CD4-positive, alpha-beta T cell treated with Interleukin-10 for 1 hour (primary cell): ENCODE measurements around the gene TMPRSS7.
"Not testable (repeated sequence)": the region's sequence is repeated elsewhere in the genome, so short reads cannot be mapped to it uniquely, and the experiment has no call there.

ENCODE experiments used
- DNase-seq: peaks from one replicate; pipeline ENCODE4 v3.0.0-alpha.2; 2020

Gene TMPRSS7

GRCh38 chr3:112013058-112013783 lies 21.3 kb upstream of the TMPRSS7 start:
- peak; percentile 62 for DNase-seq

- DNase-seq, result no peak
Observed at GRCh38 chr3:112013784-112014143, 20.8 kb upstream of the TMPRSS7 start.

GRCh38 chr3:112017091-112017490 lies 17.4 kb upstream of the TMPRSS7 start:
- no peak for DNase-seq

GRCh38 chr3:112018712-112019111 lies 15.8 kb upstream of the TMPRSS7 start:
- DNase-seq, result no peak

- no peak for DNase-seq
Observed at GRCh38 chr3:112019716-112020115, 14.8 kb upstream of the TMPRSS7 start.

- no peak for DNase-seq
Observed at GRCh38 chr3:112020674-112021085, 13.9 kb upstream of the TMPRSS7 start.

- DNase-seq, result no peak
Observed at GRCh38 chr3:112027142-112027541, 7.4 kb upstream of the TMPRSS7 start.

GRCh38 chr3:112027826-112028225 lies 6.7 kb upstream of the TMPRSS7 start:
- no peak for DNase-seq

- no peak for DNase-seq
Observed at GRCh38 chr3:112030901-112031300, 3.6 kb upstream of the TMPRSS7 start.

- no peak for DNase-seq
Observed at GRCh38 chr3:112032098-112032731, 2.3 kb upstream of the TMPRSS7 start.

GRCh38 chr3:112035241-112035640 lies 705 bp downstream of the TMPRSS7 start:
- DNase-seq, result no peak

- DNase-seq, result not testable (repeated sequence)
Observed at GRCh38 chr3:112037194-112037593, 2.7 kb downstream of the TMPRSS7 start.

GRCh38 chr3:112038863-112039262 lies 4.3 kb downstream of the TMPRSS7 start:
- DNase-seq, result no peak

- DNase-seq, result no peak
Observed at GRCh38 chr3:112041321-112041720, 6.8 kb downstream of the TMPRSS7 start.

GRCh38 chr3:112042842-112043280 lies 8.3 kb downstream of the TMPRSS7 start:
- no peak for DNase-seq

- DNase-seq, result peak; percentile 67
Observed at GRCh38 chr3:112043621-112044201, 9.2 kb downstream of the TMPRSS7 start.

GRCh38 chr3:112046599-112046998 lies 12.1 kb downstream of the TMPRSS7 start:
- DNase-seq, result no peak

- no peak for DNase-seq
Observed at GRCh38 chr3:112047264-112047663, 12.7 kb downstream of the TMPRSS7 start.

GRCh38 chr3:112048911-112049310 lies 14.4 kb downstream of the TMPRSS7 start:
- no peak for DNase-seq

GRCh38 chr3:112053229-112053628 lies 18.7 kb downstream of the TMPRSS7 start:
- no peak for DNase-seq

GRCh38 chr3:112056451-112056929 lies 22.0 kb downstream of the TMPRSS7 start:
- DNase-seq, result no peak

- DNase-seq, result no peak
Observed at GRCh38 chr3:112059497-112059896, 25.0 kb downstream of the TMPRSS7 start.

GRCh38 chr3:112061152-112061551 lies 26.6 kb downstream of the TMPRSS7 start:
- DNase-seq, result no peak
